ENCODE measurements around the gene CABLES2.

- TF ChIP-seq EZH2 (IDR thresholded peaks at IDR 0.05; ENCODE audit: borderline replicate concordance, low read depth, low read length, severe bottlenecking) (no peak), POLR2AphosphoS5 (IDR thresholded peaks at IDR 0.05; ENCODE audit: insufficient read depth, low read depth, low read length) (no peak), CTCF (IDR thresholded peaks at IDR 0.05; ENCODE audit: extremely low read depth in 1 of 2, insufficient read depth in 1 of 2, low read depth in 1 of 2, low read length in 2 of 2) (no peak), MAX (IDR thresholded peaks at IDR 0.05; ENCODE audit: insufficient read depth, insufficient read length) (no peak)
These were observed 64.2 kb downstream of the CABLES2 start for GRCh38 chr20:62342910-62343309.
